Neural cell (in vitro differentiated cells): ENCODE data around the gene DPF3. TPM values are rescaled to one million over a fixed set of nuclear protein-coding genes. Genes with fewer than 3 reads are reported as not detected.

Experiments used
- H2AFZ ChIP-seq: fragments of 200-600, 300-800 bp; sonication (generic), shearing (Covaris generic); 2 replicates; pipeline ENCODE4 v1.6.0; 2014; ENCODE audit warnings: low read depth, mild to moderate bottlenecking, antibody characterized with exemption, low read length, moderate library complexity
- H3F3A ChIP-seq: fragments of 200-600 bp; shearing (Covaris generic); 2 replicates; pipeline ENCODE4 v1.6.1; 2016; ENCODE audit warnings: mild to moderate bottlenecking, moderate library complexity, mixed read lengths, antibody characterized with exemption, low read length; ENCODE audit not compliant: insufficient read depth, poor library complexity, severe bottlenecking
- H3K27ac ChIP-seq: fragments of 200-600, 300-800 bp; sonication (generic), shearing (Covaris generic); 2 replicates; pipeline ENCODE4 v1.5.1; 2014; ENCODE audit warnings: mild to moderate bottlenecking, low read length, moderate library complexity
- H3K27me3 ChIP-seq: fragments of 300-800, 200-600 bp; sonication (generic), shearing (Covaris generic); 2 replicates; pipeline ENCODE4 v1.6.0; 2014; ENCODE audit warnings: mild to moderate bottlenecking, low read depth, low read length, moderate library complexity; ENCODE audit not compliant: insufficient read depth
- H3K36me3 ChIP-seq: fragments of 300-800, 200-600 bp; sonication (generic), shearing (Covaris generic); 2 replicates; pipeline ENCODE4 v1.5.1; 2014; ENCODE audit warnings: mild to moderate bottlenecking, antibody characterized with exemption, low read length, moderate library complexity; ENCODE audit not compliant: insufficient read depth
- H3K4me2 ChIP-seq: fragments of 300-800, 200-600 bp; sonication (generic), shearing (Covaris generic); 2 replicates; pipeline ENCODE4 v1.6.0; 2014; ENCODE audit warnings: mild to moderate bottlenecking, low read length
- H3K4me3 ChIP-seq: fragments of 300-800, 200-600 bp; sonication (generic), shearing (Covaris generic); 2 replicates; pipeline ENCODE4 v1.5.1; 2014; ENCODE audit warnings: mild to moderate bottlenecking, low read length, moderate library complexity
- H3K79me2 ChIP-seq: fragments of 200-600 bp; shearing (Covaris generic); replicated peaks from 2 replicates; pipeline ENCODE4 v1.6.0; 2014; ENCODE audit warnings: mild to moderate bottlenecking, low read length, moderate library complexity; ENCODE audit not compliant: insufficient read depth
- H3K9ac ChIP-seq: fragments of 300-800, 200-600 bp; sonication (generic), shearing (Covaris generic); 2 replicates; pipeline ENCODE4 v1.6.1; 2016; ENCODE audit warnings: mild to moderate bottlenecking, low read length, mixed read lengths
- H3K9me2 ChIP-seq: fragments of 200-600 bp; shearing (Covaris generic); 2 replicates; pipeline ENCODE4 v1.6.1; 2016; ENCODE audit warnings: mild to moderate bottlenecking, low read length, mixed read lengths; ENCODE audit not compliant: insufficient read depth
- H3K9me3 ChIP-seq: fragments of 200-600, 300-800 bp; sonication (generic), shearing (Covaris generic); 2 replicates; pipeline ENCODE4 v1.6.1; 2016; ENCODE audit warnings: mild to moderate bottlenecking, mixed run types, low read length, moderate library complexity, mixed read lengths
- H4K20me1 ChIP-seq: fragments of 200-600 bp; shearing (Covaris generic); 2 replicates; pipeline ENCODE4 v1.6.1; 2016; ENCODE audit warnings: mild to moderate bottlenecking, mixed run types; ENCODE audit not compliant: insufficient read depth
- CTCF ChIP-seq: fragments of 450-650 bp; IDR thresholded peaks from 2 replicates; pipeline ENCODE4 v1.5.1; 2014; ENCODE audit warnings: antibody characterized with exemption, mild to moderate bottlenecking, moderate library complexity; ENCODE audit not compliant: poor library complexity, severe bottlenecking
- EP300 ChIP-seq: fragments of 450-650 bp; conservative IDR thresholded peaks from 2 replicates; pipeline ENCODE4 v1.6.1; 2014; ENCODE audit warnings: antibody characterized with exemption, mild to moderate bottlenecking, moderate library complexity; ENCODE audit not compliant: poor library complexity, severe bottlenecking
- EZH2 ChIP-seq: fragments of 200-600, 300-800 bp; shearing (Covaris generic), sonication (generic); IDR thresholded peaks from 2 replicates; pipeline ENCODE4 v1.6.1; 2014; ENCODE audit warnings: antibody characterized with exemption, low read length, borderline replicate concordance, mild to moderate bottlenecking; ENCODE audit not compliant: insufficient read depth, poor library complexity, severe bottlenecking
- MXI1 ChIP-seq: fragments of 450-650 bp; conservative IDR thresholded peaks from 2 replicates; pipeline ENCODE4 v1.6.1; 2014; ENCODE audit warnings: antibody characterized with exemption, mild to moderate bottlenecking; ENCODE audit not compliant: poor library complexity, severe bottlenecking
- POLR2AphosphoS5 ChIP-seq: IDR thresholded peaks from 2 replicates; pipeline ENCODE4 v1.6.1; 2012
- RAD21 ChIP-seq: fragments of 450-650 bp; conservative IDR thresholded peaks from 2 replicates; pipeline ENCODE4 v1.6.1; 2014; ENCODE audit warnings: antibody characterized with exemption, mild to moderate bottlenecking, moderate library complexity
- REST ChIP-seq: IDR thresholded peaks from 2 replicates; pipeline ENCODE4 v1.6.1; 2012; ENCODE audit warnings: borderline replicate concordance
- SMC3 ChIP-seq: fragments of 450-650 bp; conservative IDR thresholded peaks from 2 replicates; pipeline ENCODE4 v1.6.1; 2014; ENCODE audit warnings: antibody characterized with exemption, mild to moderate bottlenecking, moderate library complexity; ENCODE audit not compliant: poor library complexity
- TAF1 ChIP-seq: IDR thresholded peaks from 2 replicates; pipeline ENCODE4 v1.6.1; 2012; ENCODE audit warnings: low read depth
- polyA plus RNA-seq: library from polyadenylated mRNA; depleted of rRNA; stranded (reverse); fragments of >200 nt; gene quantifications from 2 replicates; pipeline ENCODE4 v1.2.3, GENCODE V29; 2014

DPF3 gene
- polyA plus RNA-seq, 1 donor from 2014 or later = 2.9 TPM

GRCh38 chr14:72920008-72920407, 26.1 kb upstream of the DPF3 start:
- Histone ChIP-seq H3K27ac (no peak overlapping the region), H3F3A (no peaks in the 10 kb centered on the region), H3K4me2 (no peak overlapping the region), H2AFZ (no peak overlapping the region), H4K20me1 (no peaks in the 10 kb centered on the region), H3K9ac (no peak overlapping the region), H3K4me3 (no peak overlapping the region), H3K9me3 (no peaks in the 10 kb centered on the region), H3K27me3 (no peaks in the 10 kb centered on the region), H3K36me3 (no peaks in the 10 kb centered on the region), H3K79me2 (no peaks in the 10 kb centered on the region), H3K9me2 (no peaks in the 10 kb centered on the region)
- no peak for TF ChIP-seq RAD21
- no peak for TF ChIP-seq EZH2
- TF ChIP-seq REST = no peak
- no peak for TF ChIP-seq EP300
- no peak for TF ChIP-seq CTCF
- no peak for TF ChIP-seq POLR2AphosphoS5
- TF ChIP-seq SMC3 = no peak
- TF ChIP-seq MXI1 = no peak
- no peak for TF ChIP-seq TAF1

- Histone ChIP-seq H3K9me2 (no peaks in the 10 kb centered on the region), H3F3A (no peaks in the 10 kb centered on the region), H2AFZ (no peak overlapping the region), H3K4me2 (no peak overlapping the region), H3K36me3 (no peaks in the 10 kb centered on the region), H4K20me1 (no peaks in the 10 kb centered on the region), H3K79me2 (no peaks in the 10 kb centered on the region), H3K27ac (peak overlapping the region; percentile 34), H3K27me3 (no peaks in the 10 kb centered on the region), H3K4me3 (no peak overlapping the region), H3K9me3 (no peaks in the 10 kb centered on the region), H3K9ac (no peak overlapping the region)
- TF ChIP-seq RAD21 (no peak), CTCF (no peak), EZH2 (no peak), SMC3 (no peak), REST (no peak), MXI1 (no peak), POLR2AphosphoS5 (no peak), EP300 (no peak), TAF1 (no peak)
Observed at GRCh38 chr14:72917094-72917802, 23.3 kb upstream of the DPF3 start.
